Heart right ventricle (tissue), 16 donors: ENCODE results near the gene AQP12A. TPM values are rescaled to one million over a fixed set of nuclear protein-coding genes. Genes with fewer than 3 reads are reported as not detected.
"Not testable (repeated sequence)": the region's sequence is repeated elsewhere in the genome, so short reads cannot be mapped to it uniquely, and the experiment has no call there.

Source experiments
- ATAC-seq, 8 donors: fragments of 200-7000 bp; cut with Tn5 transposase; one replicate each; pipeline ENCODE4 v1.9.1; 2020; ENCODE audit warnings: mild to moderate bottlenecking in 8 of 8, moderate library complexity in 8 of 8, moderate number of reproducible peaks in 1 of 8
- DNase-seq, 2 donors: peaks; one replicate each; pipeline ENCODE4 v3.0.0-alpha.2; 2020
- H3K27ac ChIP-seq, 10 donors: fragments of 200-600 bp; sonication (generic) in 2 of 10; one replicate each; pipeline versions ENCODE4 v1.5.0 to v1.8.0; 2020 to 2022; ENCODE audit warnings: mild to moderate bottlenecking in 3 of 10
- H3K27me3 ChIP-seq, 7 donors: fragments of 200-600 bp; one replicate each; pipeline ENCODE4 v1.8.0; 2021 to 2022; ENCODE audit warnings: mild to moderate bottlenecking in 2 of 7
- H3K36me3 ChIP-seq, 9 donors: fragments of 200-600 bp; sonication (generic) in 1 of 9; one replicate each; pipeline versions ENCODE4 v1.5.0 to v1.8.0; 2020 to 2022; ENCODE audit warnings: mild to moderate bottlenecking in 2 of 9
- H3K4me1 ChIP-seq, 9 donors: fragments of 200-600 bp; sonication (generic) in 1 of 9; one replicate each; pipeline versions ENCODE4 v1.5.0 to v1.8.0; 2020 to 2022; ENCODE audit warnings: mild to moderate bottlenecking in 4 of 9
- H3K4me3 ChIP-seq, 10 donors: fragments of 200-600 bp; sonication (generic) in 2 of 10; one replicate each; pipeline versions ENCODE4 v1.5.0 to v1.8.0; 2020 to 2022; ENCODE audit warnings: mild to moderate bottlenecking in 7 of 10, moderate library complexity in 2 of 10
- H3K9me3 ChIP-seq, 11 donors: fragments of 200-600 bp in 10 of 11; sonication (generic) in 2 of 11; one replicate each; pipeline versions ENCODE4 v1.5.0 to v1.8.0; 2013 to 2022; ENCODE audit warnings: mild to moderate bottlenecking in 2 of 11, control low read depth in 1 of 11, moderate library complexity in 1 of 11
- WGBS, 2 donors: extraction: QIAGEN DNeasy Blood & Tissue Kit; methylation state at CpG; one replicate each; pipeline ENCODE4 v1.1.7; 2013; ENCODE audit warnings: inconsistent platforms in 1 of 2; 5-methylcytosine and 5-hydroxymethylcytosine counted together
- intact Hi-C, 10 donors: fragments of 100-400 bp; cut with DNase I; formaldehyde crosslinking; loops; one replicate each; pipeline versions ENCODE4 v1.11.1 to v1.14.2; 2022
- polyA plus RNA-seq, 2 donors: library from polyadenylated mRNA; stranded (reverse); fragments of 200-250 nt; gene quantifications; one replicate each; pipeline ENCODE4 v1.2.3, GENCODE V29; 2013
- total RNA-seq, 10 donors: library from RNA; stranded (reverse); fragmentation: NEBNext Ultra II Directional in 3 of 10; extraction: Animal tissue kit (Norgen Biotek cat#: 25700) in 3 of 10; gene quantifications; one replicate each; pipeline versions ENCODE4 v1.2.1 to v1.2.4, GENCODE V29; 2021 to 2023
- TF ChIP-seq, protein P1 (sequence below), 9 donors: fragments of 200-600 bp; sonication (generic) in 2 of 9; IDR thresholded peaks; one replicate each; pipeline versions ENCODE4 v1.5.0 to v1.8.0; 2021 to 2022; ENCODE audit warnings: antibody characterized with exemption in 9 of 9, mild to moderate bottlenecking in 5 of 9, moderate library complexity in 1 of 9
- donor health status: Arrhythmogenic right ventricular cardiomyopathy.
- donor health status: ischemic (EF 13 %, LVEDD 7.1; RV severe dilation, severe dysfunction).
- donor health status: healthy with polysubstance abuse.
- donor health status: DM: no; HTN: yes; CAD: no.
- donor health status: DM: no; HTN: no; CAD: no.
- donor health status: ischemic (EF 25% LVEDD 6.9; RV normal size, moderate dysfunction).
- donor health status: ischemic (EF 25% LVEDD 5.7; RV mildly dilated, moderate dysfunction).
- donor health status: healthy.
- donor health status: DM: yes; HTN: yes; CAD: no.
- donor health status: Ischemic cardiomyopathy.
- donor health status: ischemic (EF 35%, LVEDD 5.7; RV mildly dilated, moderate dysfunction).
- donor health status: nonischemic (EF 11% LVEDD 7.7; RV severe dilation, severe dysfunction).
- donor health status: DM: yes; HTN: yes; CAD: no.
- donor health status: PGD.
- donor health status: ischemic (EF 29% LVEDD 5.4; RV normal size, mild dysfunction).
- donor health status: nonischemic (EF 23%, LVEDD 6.1; RV moderate dilation, normal function).

The AQP12A gene
- total and polyA plus RNA-seq, 12 donors, result not detected

DNA sequence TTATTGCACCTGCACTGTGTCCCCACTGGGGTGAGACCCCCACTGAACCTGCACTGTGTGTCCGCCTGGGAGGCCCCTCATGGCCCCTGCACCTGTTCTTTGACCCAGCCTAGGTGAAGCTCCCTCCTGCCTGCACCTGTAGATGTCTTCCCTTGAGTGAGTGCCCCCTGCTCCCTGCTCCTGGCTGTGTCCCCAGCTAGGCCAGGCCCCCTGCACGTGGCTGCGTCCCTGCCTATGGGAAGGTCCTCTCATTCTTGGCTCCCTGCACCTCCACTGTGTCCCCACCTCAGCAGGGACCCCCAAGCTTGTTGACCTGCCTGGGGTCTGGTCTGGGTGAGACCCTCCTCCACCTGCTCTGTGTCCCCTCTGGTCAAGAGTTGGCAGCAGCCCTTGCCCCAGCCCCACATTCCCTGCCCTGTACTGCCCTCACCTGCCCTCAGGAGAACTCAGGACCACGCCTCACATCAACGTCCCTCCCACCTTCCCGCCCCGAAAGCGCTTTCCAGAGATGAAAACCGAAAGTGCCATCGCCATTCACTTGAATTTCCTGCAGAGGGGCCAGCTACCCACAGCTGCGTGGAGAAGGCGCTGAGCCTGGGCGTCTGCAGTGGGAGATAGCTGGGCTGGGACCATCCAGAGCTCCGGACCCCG lies 8.2 kb upstream of the AQP12A start:
- intact Hi-C loops, H3K9me3 ChIP-seq, H3K27me3 ChIP-seq, H3K4me3 ChIP-seq, DNase-seq, ATAC-seq, H3K4me1 ChIP-seq, H3K36me3 ChIP-seq, H3K27ac ChIP-seq: not testable (repeated sequence)
- WGBS, 2 donors, result 82 to 85% methylated on average over 3 of the region's 15 CpGs

DNA sequence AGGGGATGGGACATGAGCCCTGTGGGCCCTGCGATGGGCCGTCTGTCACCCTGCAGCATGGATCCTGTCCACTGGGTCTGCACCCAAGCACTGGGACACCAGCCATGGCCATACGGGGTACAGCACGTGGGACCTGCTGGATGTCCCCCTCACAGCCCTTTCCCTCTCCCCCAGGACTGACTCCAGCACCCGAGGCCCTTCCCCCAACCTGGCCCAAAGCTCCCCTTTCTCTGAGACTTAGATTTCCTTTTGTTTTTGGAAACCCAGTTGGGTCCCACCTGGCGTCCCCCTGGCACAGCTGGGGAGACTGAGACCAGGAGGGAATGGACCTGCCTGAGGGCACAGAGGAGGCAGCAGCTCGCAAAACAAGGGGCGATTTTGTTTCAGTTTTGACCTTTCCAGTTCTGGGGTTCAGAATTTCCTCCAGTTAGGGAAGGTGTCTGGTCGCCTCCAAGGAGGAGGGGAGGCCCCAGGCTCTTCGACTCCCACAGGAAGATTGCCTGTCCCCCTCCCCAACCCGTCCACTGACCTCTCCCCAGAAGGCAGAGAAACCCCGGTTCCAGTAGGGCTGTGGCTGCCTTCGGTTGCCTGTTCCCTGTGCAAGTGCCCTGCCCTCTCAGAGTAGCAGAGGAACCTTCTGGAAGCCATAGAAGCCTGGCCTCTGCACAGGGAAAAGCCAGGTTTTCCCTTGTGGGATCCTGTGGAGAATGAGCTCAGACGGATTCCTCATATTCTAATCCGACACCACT lies 7.5 kb upstream of the AQP12A start:
- H3K36me3 ChIP-seq, H3K9me3 ChIP-seq, H3K4me3 ChIP-seq, H3K27me3 ChIP-seq, H3K27ac ChIP-seq, H3K4me1 ChIP-seq, ATAC-seq, intact Hi-C loops, DNase-seq: not testable (repeated sequence)
- 73 to 76% methylated on average over 15 of the region's 15 CpGs for WGBS, 2 donors

DNA sequence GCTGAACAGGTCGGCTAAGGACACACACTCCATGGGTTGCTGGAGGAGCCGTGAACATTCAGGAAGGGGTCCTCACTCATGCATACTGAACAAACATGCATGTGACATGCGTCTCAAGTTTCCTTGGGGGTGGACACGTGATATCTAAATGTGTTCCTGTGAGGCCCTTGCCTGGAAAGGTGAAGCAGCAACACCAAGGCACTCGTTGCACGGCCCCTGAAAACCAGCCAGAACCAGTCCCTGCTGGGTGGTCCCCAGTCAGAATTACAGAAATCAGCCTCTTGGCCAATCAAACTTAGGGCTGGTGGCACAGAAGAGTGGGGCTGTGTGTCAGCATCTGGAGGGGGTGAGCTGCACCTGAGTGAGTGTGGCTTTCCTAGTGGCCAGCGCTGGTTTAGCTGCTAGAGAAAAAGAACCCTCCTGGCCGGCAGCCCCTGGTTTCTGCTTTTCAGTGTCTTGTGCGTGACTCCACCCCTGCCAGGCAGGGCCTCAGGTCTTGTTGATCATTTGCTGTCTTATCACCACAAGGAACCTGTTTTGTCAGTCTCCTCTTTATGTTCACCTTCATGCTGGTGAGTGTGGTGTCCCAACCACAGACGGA lies 5.8 kb upstream of the AQP12A start:
- Histone ChIP-seq H3K9me3 (no peaks in the 10 kb centered on the region), H3K36me3 (no peaks in the 10 kb centered on the region), H3K27ac (no peak overlapping the region), H3K4me3 (no peak overlapping the region), H3K4me1 (no peaks in the 10 kb centered on the region), H3K27me3 (peaks cover 0 to 5% (median 0%) of the 10 kb centered on the region in 7 donors)
- TF ChIP-seq, protein P1, sequence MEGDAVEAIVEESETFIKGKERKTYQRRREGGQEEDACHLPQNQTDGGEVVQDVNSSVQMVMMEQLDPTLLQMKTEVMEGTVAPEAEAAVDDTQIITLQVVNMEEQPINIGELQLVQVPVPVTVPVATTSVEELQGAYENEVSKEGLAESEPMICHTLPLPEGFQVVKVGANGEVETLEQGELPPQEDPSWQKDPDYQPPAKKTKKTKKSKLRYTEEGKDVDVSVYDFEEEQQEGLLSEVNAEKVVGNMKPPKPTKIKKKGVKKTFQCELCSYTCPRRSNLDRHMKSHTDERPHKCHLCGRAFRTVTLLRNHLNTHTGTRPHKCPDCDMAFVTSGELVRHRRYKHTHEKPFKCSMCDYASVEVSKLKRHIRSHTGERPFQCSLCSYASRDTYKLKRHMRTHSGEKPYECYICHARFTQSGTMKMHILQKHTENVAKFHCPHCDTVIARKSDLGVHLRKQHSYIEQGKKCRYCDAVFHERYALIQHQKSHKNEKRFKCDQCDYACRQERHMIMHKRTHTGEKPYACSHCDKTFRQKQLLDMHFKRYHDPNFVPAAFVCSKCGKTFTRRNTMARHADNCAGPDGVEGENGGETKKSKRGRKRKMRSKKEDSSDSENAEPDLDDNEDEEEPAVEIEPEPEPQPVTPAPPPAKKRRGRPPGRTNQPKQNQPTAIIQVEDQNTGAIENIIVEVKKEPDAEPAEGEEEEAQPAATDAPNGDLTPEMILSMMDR (IDR thresholded peaks at IDR 0.05), result no peak
- 70 to 75% methylated on average over 10 of the region's 10 CpGs for WGBS, 2 donors
- DNase-seq (no peak), ATAC-seq (no peak)
- intact Hi-C loops, result no loop called here

DNA sequence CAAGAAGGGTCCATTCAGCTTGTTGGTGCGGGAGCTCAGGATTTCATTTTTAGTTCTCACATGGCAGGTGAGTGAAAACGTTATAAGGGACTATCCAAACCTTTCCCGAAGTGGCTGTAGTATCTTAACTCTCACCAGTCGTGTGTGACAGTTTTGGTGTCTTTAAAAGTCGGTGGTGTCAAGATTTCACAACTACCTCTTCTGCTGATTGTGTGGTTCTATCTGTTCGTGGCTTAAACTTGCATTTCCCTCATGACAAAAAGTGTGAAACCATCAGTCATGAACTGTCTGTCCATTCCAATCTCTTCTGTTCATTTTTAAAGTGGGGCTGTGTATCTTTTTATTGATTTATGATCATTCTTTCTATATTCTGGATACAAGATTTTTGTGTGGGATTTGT lies 5.2 kb upstream of the AQP12A start:
- intact Hi-C loops, result no loop called here
- Histone ChIP-seq H3K27me3 (peaks cover 0 to 5% (median 0%) of the 10 kb centered on the region in 7 donors), H3K4me1 (no peaks in the 10 kb centered on the region), H3K27ac (no peak overlapping the region), H3K36me3 (no peaks in the 10 kb centered on the region), H3K4me3 (no peak overlapping the region), H3K9me3 (no peaks in the 10 kb centered on the region)
- TF ChIP-seq, protein P1 (IDR thresholded peaks at IDR 0.05), result no peak
- ATAC-seq (no peak), DNase-seq (no peak)
- WGBS, 2 donors, result 46 to 59% methylated on average over 6 of the region's 6 CpGs

DNA sequence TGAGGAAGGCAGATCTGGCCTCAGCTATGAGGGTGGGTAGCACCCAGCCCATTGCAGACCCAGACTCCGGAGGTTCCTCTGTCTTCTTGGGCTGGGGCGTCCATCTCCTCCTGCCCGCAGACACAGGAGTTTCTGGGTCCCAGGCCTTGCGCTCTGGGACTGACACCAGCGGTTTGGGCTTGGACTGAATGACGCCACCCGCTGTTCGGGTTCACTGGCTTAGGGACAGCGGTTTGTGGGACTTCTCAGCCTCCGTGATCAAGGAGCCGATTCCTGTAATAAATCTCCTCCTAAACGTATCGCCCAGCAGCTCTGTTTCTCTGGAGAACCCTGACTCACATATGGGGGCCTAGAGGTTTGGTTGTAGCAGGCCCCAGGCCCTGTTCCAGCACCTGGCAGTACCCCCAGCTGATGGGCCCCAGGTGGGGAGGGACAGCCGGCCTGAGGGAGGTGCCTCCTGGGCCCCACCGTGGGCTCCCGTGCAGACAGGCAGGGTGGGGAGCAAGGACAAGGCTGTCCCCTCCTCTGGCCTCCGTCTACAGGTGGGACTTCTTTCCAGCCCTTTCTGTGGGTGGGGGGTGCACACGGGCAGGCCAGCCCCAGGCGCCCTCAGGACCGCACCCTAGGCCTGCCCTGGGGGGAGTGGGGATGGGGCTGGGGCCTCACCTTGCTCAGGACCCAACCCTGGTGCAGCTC lies 4.5 kb upstream of the AQP12A start:
- H3K9me3 ChIP-seq, result no peaks in the 10 kb centered on the region
- no peak overlapping the region for H3K4me3 ChIP-seq
- no peak for DNase-seq
- ATAC-seq, result peak in 1 of 8 donors; percentile 15
- no peaks in the 10 kb centered on the region for H3K4me1 ChIP-seq
- H3K27me3 ChIP-seq, result peaks cover 0 to 5% (median 0%) of the 10 kb centered on the region in 7 donors
- TF ChIP-seq, protein P1 (IDR thresholded peaks at IDR 0.05), result no peak
- intact Hi-C loops, result no loop called here
- no peaks in the 10 kb centered on the region for H3K36me3 ChIP-seq
- WGBS, 2 donors, result 81 to 82% methylated on average over 20 of the region's 20 CpGs
- no peak overlapping the region for H3K27ac ChIP-seq
